Stimulated activated naive CD4-positive, alpha-beta T cell treated with Interleukin-2 at 50 U/mL for 16 hours (primary cell): ENCODE measurements around the gene MRPS34.

Source experiments
- DNase-seq: peaks from one replicate; lab custom pipeline; 2025; lab: John Stamatoyannopoulos, UW

Gene MRPS34

GRCh38 chr16:1781254-1781653 lies 8.3 kb upstream of the MRPS34 start:
- no peak for DNase-seq

- DNase-seq, result no peak
Measured at GRCh38 chr16:1780677-1781072, 7.7 kb upstream of the MRPS34 start.

- DNase-seq, result no peak
Measured at GRCh38 chr16:1779741-1780676, 7.1 kb upstream of the MRPS34 start.

GRCh38 chr16:1779234-1779701 lies 6.3 kb upstream of the MRPS34 start:
- DNase-seq, result no peak

GRCh38 chr16:1778200-1779179 lies 5.6 kb upstream of the MRPS34 start:
- DNase-seq, result no peak

GRCh38 chr16:1777375-1778199 lies 4.7 kb upstream of the MRPS34 start:
- DNase-seq, result no peak

GRCh38 chr16:1776991-1777374 lies 4.0 kb upstream of the MRPS34 start:
- DNase-seq, result no peak

GRCh38 chr16:1776672-1776955 lies 3.7 kb upstream of the MRPS34 start:
- DNase-seq, result no peak

GRCh38 chr16:1775846-1776671 lies 3.1 kb upstream of the MRPS34 start:
- DNase-seq, result no peak

- DNase-seq, result no peak
Measured at GRCh38 chr16:1775006-1775845, 2.3 kb upstream of the MRPS34 start.

- DNase-seq, result no peak
Measured at GRCh38 chr16:1774448-1774780, 1.5 kb upstream of the MRPS34 start.

GRCh38 chr16:1773703-1774447 lies 941 bp upstream of the MRPS34 start:
- no peak for DNase-seq

GRCh38 chr16:1772362-1772907 lies 499 bp downstream of the MRPS34 start, which contains the start of gene EME2:
Gene EME2 (plus strand): TSS chr16:1772810. CDS start chr16:1773228, 418 bp downstream.
- peak; percentile 50 for DNase-seq

GRCh38 chr16:1771864-1772361 lies 1.0 kb downstream of the MRPS34 start:
- DNase-seq, result no peak

GRCh38 chr16:1771188-1771863 lies 1.6 kb downstream of the MRPS34 start, which contains the start of gene NME3:
Gene NME3 (minus strand): TSS chr16:1771543. CDS start chr16:1771534, 9 bp downstream.
- DNase-seq, result peak; percentile 75

GRCh38 chr16:1770328-1771187 lies 2.4 kb downstream of the MRPS34 start:
- peak; percentile 49 for DNase-seq
